ENCODE results near the gene CCDC92B.

Gene CCDC92B

GRCh38 chr17:2694381-2695242, 54.8 kb downstream of the CCDC92B start:
- in situ Hi-C loops (cut with HindIII; ENCODE audit: low pct_ligation_motif_present, low sequenced_read_pairs): no loop called here
- Histone ChIP-seq H3K27ac (no peak overlapping the region), H3K4me3 (ENCODE audit: low read depth, low read length) (no peak overlapping the region), H3K27me3 (replicated peaks) (no peaks in the 10 kb centered on the region), H3K36me3 (replicated peaks) (peaks cover 56% of the 10 kb centered on the region)
- no peak for DNase-seq
- no peak for TF ChIP-seq CTCF (IDR thresholded peaks at IDR 0.05; ENCODE audit: low read depth, low read length, missing control alignments)

- no peak overlapping the region for H3K4me3 ChIP-seq (ENCODE audit: low read depth, low read length)
- no peak overlapping the region for H3K27ac ChIP-seq
Observed at GRCh38 chr17:2693561-2694380, 55.7 kb downstream of the CCDC92B start.

GRCh38 chr17:2692781-2693135, 56.7 kb downstream of the CCDC92B start:
- TF ChIP-seq CTCF (IDR thresholded peaks at IDR 0.05; ENCODE audit: low read depth, low read length, missing control alignments): no peak
- H3K27ac ChIP-seq: no peak overlapping the region
- no peak for DNase-seq
- no peak overlapping the region for H3K4me3 ChIP-seq (ENCODE audit: low read depth, low read length)
- H3K27me3 ChIP-seq (replicated peaks): no peaks in the 10 kb centered on the region
- in situ Hi-C loops (cut with HindIII; ENCODE audit: low pct_ligation_motif_present, low sequenced_read_pairs): no loop called here
- H3K36me3 ChIP-seq (replicated peaks): peaks cover 41% of the 10 kb centered on the region

More at GRCh38 chr17:2693561-2694380, 55.7 kb downstream of the CCDC92B start:
- Histone ChIP-seq H3K36me3 (replicated peaks) (peaks cover 51% of the 10 kb centered on the region), H3K27me3 (replicated peaks) (no peaks in the 10 kb centered on the region)
- no peak for TF ChIP-seq CTCF (IDR thresholded peaks at IDR 0.05; ENCODE audit: low read depth, low read length, missing control alignments)
- no peak for DNase-seq
- in situ Hi-C loops (cut with HindIII; ENCODE audit: low pct_ligation_motif_present, low sequenced_read_pairs): no loop called here

GRCh38 chr17:2691965-2692780, 57.3 kb downstream of the CCDC92B start:
- in situ Hi-C loops (cut with HindIII; ENCODE audit: low pct_ligation_motif_present, low sequenced_read_pairs): no loop called here
- H3K27ac ChIP-seq: no peak overlapping the region
- H3K4me3 ChIP-seq (ENCODE audit: low read depth, low read length): no peak overlapping the region
- no peaks in the 10 kb centered on the region for H3K27me3 ChIP-seq (replicated peaks)
- no peak for TF ChIP-seq CTCF (IDR thresholded peaks at IDR 0.05; ENCODE audit: low read depth, low read length, missing control alignments)
- no peak for DNase-seq
- H3K36me3 ChIP-seq (replicated peaks): peaks cover 40% of the 10 kb centered on the region

GRCh38 chr17:2691069-2691871, 58.2 kb downstream of the CCDC92B start:
- no peak overlapping the region for H3K27ac ChIP-seq
- peaks cover 33% of the 10 kb centered on the region for H3K36me3 ChIP-seq (replicated peaks)
- H3K27me3 ChIP-seq (replicated peaks): no peaks in the 10 kb centered on the region
- in situ Hi-C loops (cut with HindIII; ENCODE audit: low pct_ligation_motif_present, low sequenced_read_pairs): no loop called here
- DNase-seq: no peak
- TF ChIP-seq CTCF (IDR thresholded peaks at IDR 0.05; ENCODE audit: low read depth, low read length, missing control alignments): no peak
- no peak overlapping the region for H3K4me3 ChIP-seq (ENCODE audit: low read depth, low read length)

Data from brain microvascular endothelial cell (primary cell).